Renal cortex interstitium (tissue), 11 donors: Measurements from ENCODE around the gene CD47. TPM values are rescaled to one million over a fixed set of nuclear protein-coding genes. Genes with fewer than 3 reads are reported as not detected.

Experiments used
- DNase-seq, 11 donors: peaks; one replicate each; pipeline ENCODE4 v3.0.0-alpha.2; 2013; ENCODE audit warnings: low read depth in 9 of 11, low spot score in 4 of 11; ENCODE audit errors: extremely low read depth in 1 of 11
- polyA plus RNA-seq, 3 donors: library from polyadenylated mRNA; unstranded; fragments of 120-200 nt; gene quantifications; one replicate each; pipeline ENCODE4 v1.2.1, GENCODE V29; 2013; ENCODE audit not compliant: insufficient read length in 3 of 3

Gene CD47
- polyA plus RNA-seq, 3 donors: 46.3 to 76.7 (median 60.9) TPM

DNA sequence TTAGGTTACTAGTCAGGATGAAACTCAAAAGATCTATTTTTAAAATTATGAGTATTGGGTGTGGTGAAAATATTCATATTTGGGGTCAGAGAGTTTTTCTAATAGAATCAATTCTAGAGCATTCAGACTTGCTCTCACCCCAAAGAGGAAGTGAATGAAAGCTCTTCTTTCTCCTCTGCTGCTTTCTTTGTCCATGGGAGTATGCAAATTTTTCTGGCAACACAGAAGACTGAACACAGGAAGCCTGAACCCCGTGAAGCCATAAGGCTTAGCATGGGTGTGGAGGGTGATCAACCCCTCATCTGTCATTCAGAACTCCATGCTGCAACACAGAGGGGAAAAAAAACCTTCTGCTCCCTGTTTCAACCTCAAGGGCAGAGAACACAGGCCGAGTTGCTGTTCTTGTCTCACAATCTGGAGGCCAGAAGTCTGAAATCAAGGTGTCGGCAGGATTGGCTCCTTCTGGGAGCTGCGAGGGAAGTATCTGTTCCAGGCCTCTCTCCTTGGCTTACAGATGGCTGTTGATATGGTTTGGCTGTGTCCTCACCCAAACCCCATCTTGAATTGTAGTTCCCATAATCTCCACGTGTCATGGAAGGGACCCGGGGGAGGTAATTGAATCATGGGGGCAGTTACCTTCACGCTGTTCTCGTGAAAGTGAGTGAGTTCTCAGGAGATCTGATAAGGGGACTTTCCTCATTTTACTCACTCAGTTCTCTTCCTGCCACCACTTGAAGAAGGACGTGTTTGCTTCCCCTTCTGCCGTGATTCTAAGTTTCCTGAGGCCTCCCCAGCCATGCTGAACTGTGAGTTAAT lies 33.7 kb upstream of the CD47 start:
- DNase-seq: no peak

DNA sequence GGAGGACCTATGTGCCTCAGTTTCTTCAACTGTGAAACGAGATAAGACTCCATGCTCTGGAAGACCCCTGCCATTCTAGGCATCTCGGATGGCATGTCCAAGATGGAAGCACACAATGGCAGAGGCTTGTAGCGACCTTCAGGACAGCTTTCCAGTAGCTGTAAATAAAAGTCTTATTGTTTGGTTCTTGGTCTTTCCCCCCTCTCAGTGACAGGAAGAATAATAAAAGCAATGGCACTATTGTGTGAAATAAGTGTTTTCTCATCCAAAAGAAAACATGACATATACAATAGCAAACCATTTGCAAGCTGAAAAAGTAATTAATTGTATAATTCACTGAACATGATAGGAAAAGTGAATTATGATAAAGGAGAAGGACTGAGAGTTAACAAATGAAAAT lies 32.5 kb upstream of the CD47 start:
- DNase-seq: no peak

DNA sequence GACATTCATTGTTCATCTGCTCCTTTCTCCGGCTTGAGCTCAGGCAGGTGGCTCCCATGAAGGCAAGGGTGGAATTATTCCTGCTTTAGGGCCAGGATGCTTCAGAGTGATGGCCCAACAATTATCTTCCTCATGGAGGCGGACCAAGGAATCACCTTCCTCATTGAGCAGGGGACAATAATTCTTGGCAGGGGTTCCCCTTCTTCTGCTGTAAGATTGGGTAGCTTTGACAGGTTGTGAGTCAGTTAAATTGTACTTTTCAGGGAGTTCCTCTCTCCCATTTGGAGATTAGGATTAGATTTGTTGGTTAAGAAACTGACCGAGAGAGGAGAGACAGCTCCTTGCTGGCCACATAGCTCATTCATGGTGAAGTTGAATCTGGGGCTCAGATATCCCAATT lies 31.4 kb upstream of the CD47 start:
- no peak for DNase-seq

DNA sequence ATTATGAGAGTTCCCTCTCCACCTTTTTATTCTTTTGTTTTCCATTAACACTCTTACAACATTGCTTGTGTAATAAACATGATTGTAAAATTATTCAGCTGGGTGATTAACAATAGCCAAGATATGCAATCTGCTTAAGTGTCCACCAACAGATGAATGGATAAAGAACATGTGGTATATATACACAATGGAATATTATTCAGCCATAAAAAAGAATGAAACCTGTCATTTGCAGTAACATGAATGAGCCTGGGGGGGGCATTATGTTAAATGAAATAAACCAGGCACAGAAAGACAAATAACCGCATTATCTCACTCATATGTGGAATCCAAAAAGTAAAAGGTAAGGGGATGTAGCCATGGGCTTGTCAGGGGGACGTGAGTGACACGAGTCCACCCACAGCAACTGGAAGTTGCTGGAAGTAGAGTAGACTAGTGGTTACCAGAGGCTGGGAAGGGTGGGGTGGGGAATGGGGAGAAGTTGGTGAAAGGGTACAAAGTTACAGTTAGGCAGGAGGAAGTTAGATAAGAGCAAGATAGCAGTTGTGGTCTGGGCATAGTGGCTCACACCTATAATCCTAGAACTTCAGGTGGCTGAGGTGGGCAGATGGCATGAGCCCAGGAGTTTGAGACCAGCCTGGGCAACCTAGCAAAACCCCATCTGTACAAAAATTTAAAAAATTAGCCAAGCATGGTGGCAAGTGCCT lies 28.7 kb upstream of the CD47 start:
- no peak for DNase-seq

DNA sequence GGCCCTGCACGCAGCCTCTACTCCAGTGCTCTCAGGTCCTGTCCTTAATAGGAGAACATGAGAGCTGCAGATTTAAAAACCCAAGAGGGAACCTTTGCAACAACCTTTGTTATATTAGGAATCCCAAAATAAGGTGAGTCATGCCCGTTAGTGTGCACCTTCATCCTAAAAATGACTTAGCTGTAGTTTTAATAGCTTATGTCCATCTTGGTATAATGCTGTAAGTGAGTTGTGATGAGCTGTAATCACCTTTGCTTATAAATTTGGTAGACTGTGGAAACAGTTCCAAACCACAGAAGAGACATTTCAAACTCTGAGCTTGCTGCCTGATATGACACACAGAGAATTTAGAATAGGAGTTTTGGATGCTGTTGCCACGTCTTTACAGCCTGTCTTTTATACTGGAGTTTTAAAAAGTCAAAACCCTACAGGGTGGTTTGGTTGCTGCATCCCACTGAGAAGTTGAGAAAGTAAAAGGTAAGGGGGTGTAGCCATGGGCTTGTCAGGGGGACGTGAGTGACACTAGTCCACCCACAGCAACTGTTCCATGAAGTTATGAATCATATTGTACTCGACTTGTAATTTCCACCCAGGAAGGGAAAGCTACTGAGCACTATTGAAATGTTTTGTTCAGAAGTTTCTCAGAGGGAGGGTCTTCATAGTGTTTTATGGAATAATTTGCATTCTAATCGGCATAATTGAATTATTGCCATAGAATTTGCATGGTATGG lies 27.4 kb upstream of the CD47 start:
- DNase-seq: no peak

DNA sequence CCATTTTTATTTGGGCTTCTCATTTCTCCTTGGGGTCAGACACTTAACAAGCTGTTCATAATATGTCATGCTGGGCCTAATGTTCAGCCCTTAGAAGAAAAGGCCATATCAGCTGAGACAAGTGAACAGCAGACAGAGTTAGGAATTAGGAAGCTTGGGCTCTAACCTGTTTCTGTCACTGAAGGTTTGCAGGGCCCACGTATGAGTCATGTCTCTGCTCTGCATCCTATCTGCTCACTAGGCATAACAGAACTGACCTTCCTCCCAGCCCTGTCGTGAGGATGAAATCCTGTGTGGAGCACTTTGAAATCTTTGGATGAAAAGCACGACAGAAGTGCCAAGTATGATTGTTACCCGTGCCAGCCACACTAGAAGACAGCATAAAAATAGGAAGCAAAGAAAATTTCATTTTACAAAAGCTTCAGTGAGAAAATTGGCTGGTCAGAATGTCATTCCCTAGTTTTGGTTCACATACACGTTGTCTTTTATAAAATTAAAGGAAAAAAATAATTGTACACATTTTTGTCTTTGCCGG lies 26.5 kb upstream of the CD47 start:
- DNase-seq: no peak

DNA sequence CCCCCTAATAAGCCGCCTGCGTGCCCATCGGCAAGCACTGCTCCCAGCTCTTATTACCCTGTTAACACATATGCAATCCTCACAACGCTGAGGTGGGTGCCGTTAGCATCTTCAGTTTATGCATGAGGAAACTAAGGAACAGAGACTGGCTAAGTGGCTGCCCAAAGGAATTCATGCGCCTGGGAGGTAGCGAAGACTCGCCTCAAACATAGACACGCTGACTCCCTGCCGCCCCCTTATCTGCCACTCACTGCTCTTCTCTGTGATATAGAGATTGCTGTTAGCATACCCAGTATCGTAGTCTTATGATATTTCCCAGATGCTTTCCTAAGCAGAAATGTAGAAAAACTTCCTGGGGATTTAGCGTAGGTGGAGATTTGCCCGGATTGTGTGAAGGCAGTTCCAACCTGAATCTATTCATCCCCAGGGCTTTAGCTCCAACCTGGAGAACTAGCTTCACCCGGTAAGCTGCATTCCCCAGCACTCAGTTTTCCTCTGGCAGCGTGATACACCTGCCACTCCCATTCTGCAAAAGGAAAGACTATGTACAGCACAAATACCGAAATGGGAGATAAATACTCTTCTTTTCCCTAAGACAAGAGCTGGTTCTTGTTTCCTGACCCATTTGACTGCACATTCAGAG lies 23.7 kb upstream of the CD47 start:
- no peak for DNase-seq

DNA sequence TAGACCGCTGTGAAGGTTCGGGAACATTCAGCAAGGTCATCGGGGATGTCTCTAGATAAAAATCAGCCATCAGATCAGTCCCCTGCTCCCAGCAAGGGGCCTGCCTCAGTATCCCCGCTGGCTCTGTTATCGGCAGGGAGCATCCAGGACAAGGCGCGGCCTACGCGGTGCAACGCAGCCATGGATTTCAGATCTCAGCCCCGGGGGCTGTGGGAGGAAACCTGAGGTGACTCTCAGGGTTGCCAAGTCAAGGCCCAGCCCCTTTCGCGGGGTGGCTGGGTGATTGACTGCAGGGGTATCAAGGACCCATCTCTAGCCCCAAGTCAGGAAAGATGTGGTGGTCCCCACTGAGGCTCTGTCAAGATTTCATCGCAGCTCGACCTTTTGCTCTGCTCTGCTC lies 23.1 kb upstream of the CD47 start:
- no peak for DNase-seq

DNA sequence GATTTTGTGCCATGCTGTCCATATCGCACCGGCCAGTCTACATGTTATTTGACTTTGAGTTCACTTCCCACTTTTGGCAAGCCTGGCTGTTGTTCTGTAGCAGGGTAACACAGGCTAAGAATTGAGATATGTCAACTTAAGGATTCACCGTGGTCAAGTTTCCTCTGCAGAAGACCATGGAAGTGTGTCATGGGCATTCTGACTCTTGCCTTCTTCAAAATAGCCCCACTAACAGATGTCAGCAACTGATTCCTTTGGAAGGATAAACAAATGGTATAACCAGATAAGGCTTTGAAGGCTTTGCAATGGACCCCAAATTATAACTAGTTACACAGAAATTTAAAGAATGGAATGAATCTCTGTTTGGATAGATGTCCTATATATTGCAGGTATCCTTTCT lies 20.1 kb upstream of the CD47 start:
- DNase-seq: no peak

DNA sequence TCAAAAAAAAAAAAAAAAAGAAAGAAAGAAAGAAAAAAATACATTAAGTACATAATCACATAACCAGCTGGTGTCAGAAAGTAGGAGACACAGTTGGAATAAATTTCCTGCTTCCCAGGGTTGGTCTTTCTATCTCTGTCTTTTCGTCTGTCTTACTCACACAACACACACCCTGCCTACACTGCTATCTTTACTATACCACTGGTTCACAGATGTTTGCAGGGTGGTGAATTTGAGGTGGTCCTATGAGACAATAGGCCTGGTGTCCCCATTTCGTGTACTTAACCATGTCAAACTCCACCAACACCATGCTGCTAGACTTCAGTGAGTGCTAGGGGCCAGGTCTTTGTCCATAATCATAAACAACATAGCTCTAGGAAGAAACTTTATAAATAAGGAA lies 17.6 kb upstream of the CD47 start:
- DNase-seq: no peak

DNA sequence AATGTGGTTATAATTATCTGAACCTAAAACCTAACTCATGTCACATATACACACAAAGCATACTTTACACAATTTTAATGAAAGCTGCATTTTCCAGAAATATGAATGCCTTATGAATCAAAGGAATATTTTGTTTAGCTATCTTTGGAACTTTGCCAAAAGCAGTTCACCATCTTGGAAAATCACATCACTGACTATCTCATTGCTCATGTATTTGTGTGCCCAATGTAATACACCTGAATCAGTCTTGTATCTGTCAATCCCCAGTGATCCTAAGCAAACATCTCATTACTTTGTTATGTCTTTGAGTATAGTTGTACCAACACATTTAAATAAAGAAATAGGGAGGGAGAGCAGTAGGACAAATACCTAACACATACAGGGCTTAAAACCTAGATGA lies 15.6 kb upstream of the CD47 start:
- DNase-seq: no peak

DNA sequence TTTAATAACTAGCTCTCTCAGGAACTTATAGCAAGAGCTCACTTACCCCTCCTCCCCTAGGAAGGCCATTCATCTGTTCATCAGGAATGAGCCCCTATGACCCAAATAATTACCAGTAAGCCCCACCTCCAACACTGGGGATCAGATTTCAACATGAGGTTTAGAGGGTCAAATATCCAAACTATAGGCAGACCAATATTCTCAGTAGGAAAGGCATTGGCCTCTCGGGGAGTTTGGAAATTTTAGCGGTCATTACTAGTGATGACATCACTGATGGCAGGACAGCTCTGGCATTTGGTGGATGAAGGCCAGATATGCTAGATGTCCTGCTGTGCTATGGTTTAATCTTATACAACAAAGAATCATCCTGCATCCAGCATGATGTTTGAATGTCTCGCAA lies 15.2 kb upstream of the CD47 start:
- DNase-seq: no peak

DNA sequence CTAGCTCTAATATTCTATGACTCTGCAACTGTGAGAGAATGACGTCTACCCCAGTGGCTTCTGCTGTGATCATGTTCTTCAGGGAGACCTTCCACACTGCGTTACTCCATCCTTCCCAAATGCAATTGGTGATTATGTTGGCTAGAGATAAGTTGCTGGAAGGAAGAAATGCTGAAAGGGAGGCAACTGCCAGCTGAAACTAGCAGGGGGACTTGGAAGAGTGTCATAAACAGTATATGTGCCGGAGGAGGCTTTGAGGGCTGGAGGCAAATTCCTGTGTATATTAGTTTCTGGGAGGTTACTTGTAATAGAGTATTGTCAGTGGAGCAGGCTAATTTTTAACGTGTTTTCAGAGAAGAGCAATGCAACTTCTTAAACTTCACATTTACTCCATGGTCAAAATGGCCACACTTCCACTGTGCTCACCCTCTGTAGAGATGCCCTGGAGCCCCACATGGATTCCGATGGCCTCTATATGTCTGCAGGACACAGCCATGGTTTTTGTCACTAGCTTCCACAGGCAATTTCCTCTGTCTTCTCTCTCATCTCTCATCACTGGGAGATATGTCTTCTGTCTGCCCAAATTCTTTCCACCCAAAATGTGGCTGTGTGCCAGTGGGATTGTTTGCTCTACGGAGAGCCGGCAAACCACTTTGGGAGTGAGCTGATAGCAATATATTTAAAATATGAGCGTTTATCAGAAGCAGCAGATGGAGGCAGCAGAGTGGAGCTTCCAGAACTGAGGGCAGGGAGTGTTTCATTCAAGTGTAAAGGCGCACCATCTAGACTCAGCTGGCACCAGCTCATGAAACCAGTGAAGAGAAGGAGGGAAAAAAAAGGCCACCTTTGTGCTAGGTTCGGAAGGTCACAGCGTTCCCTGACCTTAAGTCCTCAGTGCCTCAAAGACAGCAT lies 13.3 kb upstream of the CD47 start:
- peak in 1 of 11 donors; percentile 23 for DNase-seq

DNA sequence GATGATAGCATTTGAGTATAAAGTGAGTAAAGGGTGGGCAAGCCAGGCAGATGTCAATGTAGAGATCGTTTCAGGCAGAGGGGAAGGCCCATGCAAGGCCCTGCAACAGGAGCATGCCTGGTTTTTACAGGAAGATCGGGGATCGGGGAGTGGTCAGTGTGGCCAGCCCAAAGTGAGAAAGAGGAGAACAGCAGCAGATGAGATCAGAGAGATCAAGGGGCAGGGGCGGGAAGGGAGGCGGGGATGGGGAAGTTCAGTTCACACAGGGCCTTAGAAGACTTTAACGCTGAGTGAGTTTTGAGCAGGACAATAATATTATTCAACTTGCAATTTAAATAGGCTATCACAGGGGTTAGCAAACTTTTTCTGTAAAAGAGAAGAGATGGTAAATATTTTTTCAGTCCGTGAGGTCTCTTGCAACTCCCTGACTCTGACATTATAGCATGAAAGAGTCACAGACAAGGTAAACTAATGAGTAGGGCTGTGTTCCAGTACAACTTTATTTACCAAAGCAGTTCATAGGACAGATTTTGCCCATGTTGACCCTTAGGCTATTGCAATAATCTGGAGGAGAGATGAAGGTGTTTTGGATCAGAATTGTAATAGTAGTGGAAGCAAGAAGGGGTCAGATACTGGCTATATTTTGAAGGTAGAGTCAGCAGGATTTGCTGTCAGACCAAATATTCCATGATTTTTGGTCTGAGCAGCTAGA lies 12.4 kb upstream of the CD47 start:
- no peak for DNase-seq

DNA sequence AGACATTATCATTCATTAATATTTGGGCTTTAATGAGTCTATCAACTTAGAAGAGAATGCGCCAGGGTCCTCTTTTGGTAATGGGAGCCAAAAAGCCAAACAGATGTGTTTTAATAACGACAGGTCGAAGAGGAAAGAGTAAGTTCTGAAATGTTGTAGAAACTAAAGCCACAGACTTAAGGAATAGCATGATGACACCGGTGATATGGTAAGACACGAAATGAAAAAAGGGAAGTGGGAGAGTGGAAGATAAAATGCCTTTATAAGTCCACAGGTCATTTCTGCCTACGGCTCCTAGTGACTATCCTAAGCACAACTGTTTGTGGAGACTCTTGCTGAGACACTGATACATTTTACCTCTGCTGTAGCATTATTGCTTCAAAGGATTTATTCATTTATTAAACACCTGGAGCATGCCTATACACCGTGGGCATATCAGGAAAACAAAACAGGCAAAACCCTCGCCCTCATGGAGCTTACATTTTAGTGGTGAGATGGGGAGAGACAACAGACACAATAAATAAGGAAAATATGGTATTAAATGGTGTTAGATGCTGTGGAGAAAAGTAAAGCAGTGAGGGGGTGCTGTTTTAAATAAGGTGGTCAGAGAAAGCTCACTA lies 11.7 kb upstream of the CD47 start:
- DNase-seq: no peak

DNA sequence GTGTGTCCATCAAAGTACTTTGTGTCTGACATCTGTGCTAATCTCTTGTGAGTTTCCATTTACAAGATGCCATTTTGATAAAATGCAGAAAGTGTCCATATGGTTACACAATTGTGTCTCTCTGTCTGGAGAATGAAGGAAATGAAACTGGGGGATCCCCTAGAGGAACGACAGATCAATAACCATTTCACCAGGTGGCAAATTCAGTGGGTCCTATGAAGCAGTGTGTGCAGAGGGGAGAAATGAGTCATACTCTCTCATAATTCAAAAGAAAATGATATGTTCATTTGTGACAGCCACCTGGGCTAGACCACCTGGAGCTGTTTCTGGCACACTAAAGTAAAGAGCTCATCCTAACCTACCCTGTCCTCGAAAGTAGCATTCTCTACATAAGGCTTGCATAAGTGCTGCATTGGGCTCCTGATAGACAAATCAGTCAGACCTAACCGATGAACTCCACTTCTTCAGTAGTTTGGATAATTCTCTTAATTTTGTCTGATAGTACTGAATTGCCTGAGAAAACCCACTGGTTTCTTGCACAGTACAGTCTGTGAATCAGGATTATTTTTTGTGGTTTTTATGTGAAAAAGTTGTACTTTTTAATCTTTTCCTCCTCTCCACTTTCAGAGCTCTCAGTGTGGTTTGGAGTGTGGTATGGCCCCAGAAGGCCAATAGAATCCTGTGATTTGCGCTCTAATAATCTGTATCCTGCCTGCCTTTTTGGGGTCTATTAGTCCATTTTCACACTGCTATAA lies 10.3 kb upstream of the CD47 start:
- no peak for DNase-seq
